SK-N-SH treated with all-trans-retinoic acid at 6 μM for 48 hours (cell line): ENCODE measurements around the gene ACTL10.

Source experiments
- ATAC-seq: fragments of 200-7000 bp; cut with Tn5 transposase; 3 replicates; pipeline ENCODE4 v1.9.1; 2020; ENCODE audit warnings: mild to moderate bottlenecking, moderate library complexity
- ARNTL ChIP-seq: fragments of 450-650 bp; formaldehyde crosslinking; IDR thresholded peaks from 2 replicates; pipeline ENCODE4 v1.5.0; 2020; ENCODE audit warnings: low read depth, mild to moderate bottlenecking, moderate library complexity, borderline replicate concordance
- BACH2 ChIP-seq: fragments of 250-450 bp; sonication (Bioruptor Pico); IDR thresholded peaks from 2 replicates; pipeline ENCODE4 v1.9.0; 2021; ENCODE audit warnings: mild to moderate bottlenecking, borderline replicate concordance
- CSDC2 ChIP-seq: fragments of 250-450 bp; sonication (Bioruptor Pico); IDR thresholded peaks from 2 replicates; pipeline ENCODE4 v1.5.0; 2020; ENCODE audit warnings: mild to moderate bottlenecking, moderate library complexity
- ESRRG ChIP-seq: fragments of 250-450 bp; sonication (Bioruptor Pico); IDR thresholded peaks from 2 replicates; pipeline ENCODE4 v1.6.1; 2021; ENCODE audit warnings: mild to moderate bottlenecking
- GLIS3 ChIP-seq: fragments of 250-450 bp; sonication (Bioruptor Pico); IDR thresholded peaks from 2 replicates; pipeline ENCODE4 v1.5.0; 2020; ENCODE audit warnings: mild to moderate bottlenecking, moderate library complexity
- OSR1 ChIP-seq: fragments of 250-450 bp; sonication (Bioruptor Pico); IDR thresholded peaks from 2 replicates; pipeline ENCODE4 v1.8.0; 2022; ENCODE audit warnings: moderate library complexity, mild to moderate bottlenecking, inconsistent platforms
- PPARA ChIP-seq: fragments of 250-450 bp; sonication (Bioruptor Pico); IDR thresholded peaks from 2 replicates; pipeline ENCODE4 v1.5.0; 2020; ENCODE audit warnings: mild to moderate bottlenecking, borderline replicate concordance
- SNAI2 ChIP-seq: fragments of 250-450 bp; sonication (Bioruptor Pico); IDR thresholded peaks from 2 replicates; pipeline ENCODE4 v1.5.0; 2020; ENCODE audit warnings: mild to moderate bottlenecking, moderate library complexity
- TCF4 ChIP-seq: fragments of 250-450 bp; sonication (Bioruptor Pico); IDR thresholded peaks from 2 replicates; pipeline ENCODE4 v1.8.0; 2021; ENCODE audit warnings: mild to moderate bottlenecking, moderate library complexity, borderline replicate concordance
- TOX ChIP-seq: fragments of 250-450 bp; sonication (Bioruptor Pico); IDR thresholded peaks from 2 replicates; pipeline ENCODE4 v1.8.0; 2021; ENCODE audit warnings: mild to moderate bottlenecking, moderate library complexity, borderline replicate concordance
- ZC3H10 ChIP-seq: fragments of 250-450 bp; sonication (Bioruptor Pico); IDR thresholded peaks from 2 replicates; pipeline ENCODE4 v1.5.1; 2021; ENCODE audit warnings: mild to moderate bottlenecking, moderate library complexity
- ZFP3 ChIP-seq: fragments of 250-450 bp; sonication (Bioruptor Pico); IDR thresholded peaks from 2 replicates; pipeline ENCODE4 v1.5.0; 2020; ENCODE audit warnings: mild to moderate bottlenecking, moderate library complexity
- ZFP30 ChIP-seq: fragments of 450-650 bp; formaldehyde crosslinking; IDR thresholded peaks from 2 replicates; pipeline ENCODE4 v1.5.0; 2022; ENCODE audit warnings: mild to moderate bottlenecking, moderate library complexity
- ZNF70 ChIP-seq: fragments of 450-650 bp; formaldehyde crosslinking; IDR thresholded peaks from 2 replicates; pipeline ENCODE4 v1.5.0; 2020; ENCODE audit warnings: mild to moderate bottlenecking, moderate library complexity
- ZNF8 ChIP-seq: fragments of 450-650 bp; formaldehyde crosslinking; IDR thresholded peaks from 2 replicates; pipeline ENCODE4 v1.5.0; 2020; ENCODE audit warnings: mild to moderate bottlenecking, moderate library complexity
- TF ChIP-seq, protein P1 (sequence below): fragments of 250-450 bp; sonication (Bioruptor Pico); IDR thresholded peaks from 2 replicates; pipeline ENCODE4 v1.8.0; 2020; ENCODE audit warnings: mild to moderate bottlenecking, moderate library complexity, borderline replicate concordance
- TF ChIP-seq, protein P2 (sequence below): fragments of 250-450 bp; sonication (Bioruptor Pico); IDR thresholded peaks from 2 replicates; pipeline ENCODE4 v1.5.1; 2020; ENCODE audit warnings: low read depth, mild to moderate bottlenecking, moderate library complexity
- TF ChIP-seq, protein P3 (sequence below): fragments of 250-450 bp; sonication (Bioruptor Pico); IDR thresholded peaks from 2 replicates; pipeline ENCODE4 v1.5.1; 2021; ENCODE audit warnings: mild to moderate bottlenecking, moderate library complexity
- TF ChIP-seq, protein P4 (sequence below): fragments of 250-450 bp; sonication (Bioruptor Pico); IDR thresholded peaks from 2 replicates; pipeline ENCODE4 v1.5.0; 2020; ENCODE audit warnings: mild to moderate bottlenecking, moderate library complexity

ACTL10 gene

DNA sequence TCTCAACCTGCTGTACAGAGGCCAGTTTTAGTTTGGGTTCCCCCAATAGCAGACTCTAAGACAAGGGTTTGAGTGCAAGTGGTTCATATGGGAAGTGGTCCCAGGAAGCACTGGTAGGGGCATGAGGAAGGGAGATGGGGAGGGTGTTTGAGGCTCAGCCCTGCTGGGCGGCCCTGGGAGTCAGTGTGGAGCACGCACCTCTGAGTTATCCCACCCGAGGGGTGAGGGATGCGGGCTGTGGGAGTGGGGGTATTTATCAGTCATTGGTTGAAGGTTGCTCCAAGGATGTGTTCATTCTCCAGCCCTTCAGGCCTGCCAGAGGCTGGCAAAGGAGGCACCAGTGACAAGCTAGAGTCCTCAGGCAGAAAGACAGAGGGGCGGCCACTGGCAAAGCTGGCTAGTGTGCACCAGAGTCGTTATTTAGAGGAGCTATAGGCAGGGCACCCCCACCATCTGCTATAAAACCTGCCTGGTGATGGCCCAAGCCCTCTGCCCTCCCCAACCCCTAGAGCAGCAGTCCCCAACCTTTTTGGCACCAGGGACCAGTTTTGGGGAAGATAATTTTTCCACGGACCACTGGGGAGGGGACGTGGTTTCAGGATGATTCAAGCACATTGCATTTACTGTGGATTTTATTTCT, 36.9 kb downstream of the ACTL10 start:
- TF ChIP-seq BACH2 (no peak), PPARA (CRISPR knock-in tag) (no peak), ZFP30 (CRISPR knock-in tag) (no peak), ARNTL (CRISPR knock-in tag) (no peak), SNAI2 (no peak), CSDC2 (no peak), ZC3H10 (no peak), TOX (no peak), GLIS3 (no peak), ESRRG (no peak), ZFP3 (CRISPR knock-in tag) (no peak)
- TF ChIP-seq, protein P1, sequence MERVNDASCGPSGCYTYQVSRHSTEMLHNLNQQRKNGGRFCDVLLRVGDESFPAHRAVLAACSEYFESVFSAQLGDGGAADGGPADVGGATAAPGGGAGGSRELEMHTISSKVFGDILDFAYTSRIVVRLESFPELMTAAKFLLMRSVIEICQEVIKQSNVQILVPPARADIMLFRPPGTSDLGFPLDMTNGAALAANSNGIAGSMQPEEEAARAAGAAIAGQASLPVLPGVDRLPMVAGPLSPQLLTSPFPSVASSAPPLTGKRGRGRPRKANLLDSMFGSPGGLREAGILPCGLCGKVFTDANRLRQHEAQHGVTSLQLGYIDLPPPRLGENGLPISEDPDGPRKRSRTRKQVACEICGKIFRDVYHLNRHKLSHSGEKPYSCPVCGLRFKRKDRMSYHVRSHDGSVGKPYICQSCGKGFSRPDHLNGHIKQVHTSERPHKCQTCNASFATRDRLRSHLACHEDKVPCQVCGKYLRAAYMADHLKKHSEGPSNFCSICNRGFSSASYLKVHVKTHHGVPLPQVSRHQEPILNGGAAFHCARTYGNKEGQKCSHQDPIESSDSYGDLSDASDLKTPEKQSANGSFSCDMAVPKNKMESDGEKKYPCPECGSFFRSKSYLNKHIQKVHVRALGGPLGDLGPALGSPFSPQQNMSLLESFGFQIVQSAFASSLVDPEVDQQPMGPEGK (CRISPR knock-in tag): no peak
- TF ChIP-seq, protein P2, sequence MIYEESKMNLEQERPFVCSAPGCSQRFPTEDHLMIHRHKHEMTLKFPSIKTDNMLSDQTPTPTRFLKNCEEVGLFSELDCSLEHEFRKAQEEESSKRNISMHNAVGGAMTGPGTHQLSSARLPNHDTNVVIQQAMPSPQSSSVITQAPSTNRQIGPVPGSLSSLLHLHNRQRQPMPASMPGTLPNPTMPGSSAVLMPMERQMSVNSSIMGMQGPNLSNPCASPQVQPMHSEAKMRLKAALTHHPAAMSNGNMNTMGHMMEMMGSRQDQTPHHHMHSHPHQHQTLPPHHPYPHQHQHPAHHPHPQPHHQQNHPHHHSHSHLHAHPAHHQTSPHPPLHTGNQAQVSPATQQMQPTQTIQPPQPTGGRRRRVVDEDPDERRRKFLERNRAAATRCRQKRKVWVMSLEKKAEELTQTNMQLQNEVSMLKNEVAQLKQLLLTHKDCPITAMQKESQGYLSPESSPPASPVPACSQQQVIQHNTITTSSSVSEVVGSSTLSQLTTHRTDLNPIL (CRISPR knock-in tag): no peak
- no peak; the same call in 1 of the 3 replicates for ATAC-seq

DNA sequence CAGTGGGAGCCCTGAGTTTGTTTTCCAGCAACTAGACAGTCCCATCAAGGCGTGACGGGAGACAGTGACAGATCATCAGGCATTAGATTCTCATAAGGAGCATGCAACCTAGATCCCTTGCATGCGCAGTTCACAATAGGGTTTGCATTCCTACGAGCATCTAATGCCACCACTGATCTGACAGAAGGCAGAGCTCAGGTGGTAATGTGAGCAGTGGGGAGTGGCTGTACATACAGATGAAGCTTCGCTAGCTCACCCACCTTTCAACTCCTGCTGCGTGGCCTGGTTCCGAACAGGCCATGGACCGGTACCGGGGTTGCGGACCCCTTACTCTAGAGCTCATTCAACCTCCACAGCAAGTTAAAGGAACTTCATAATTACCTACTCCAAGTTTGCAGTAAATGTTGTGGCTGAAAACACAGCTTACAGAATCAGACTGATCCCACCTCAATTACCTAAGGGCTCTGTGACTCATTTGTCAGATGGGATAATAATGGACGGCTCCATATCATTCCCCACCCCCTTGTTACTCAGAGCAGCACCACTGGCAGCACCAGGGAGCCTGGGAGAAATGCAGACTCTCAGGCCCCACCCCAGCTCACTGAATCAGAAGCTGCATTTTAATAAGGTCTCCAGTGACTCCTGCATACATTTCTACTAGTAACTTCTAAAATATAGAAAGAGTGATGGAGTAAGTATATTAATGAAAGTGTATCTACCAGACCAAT, 37.6 kb downstream of the ACTL10 start:
- ATAC-seq: no peak
- TF ChIP-seq ARNTL (CRISPR knock-in tag): no peak
- TF ChIP-seq TCF4 (CRISPR knock-in tag): no peak
- no peak for TF ChIP-seq ZFP30 (CRISPR knock-in tag)
- TF ChIP-seq ESRRG: no peak
- TF ChIP-seq, protein P3, sequence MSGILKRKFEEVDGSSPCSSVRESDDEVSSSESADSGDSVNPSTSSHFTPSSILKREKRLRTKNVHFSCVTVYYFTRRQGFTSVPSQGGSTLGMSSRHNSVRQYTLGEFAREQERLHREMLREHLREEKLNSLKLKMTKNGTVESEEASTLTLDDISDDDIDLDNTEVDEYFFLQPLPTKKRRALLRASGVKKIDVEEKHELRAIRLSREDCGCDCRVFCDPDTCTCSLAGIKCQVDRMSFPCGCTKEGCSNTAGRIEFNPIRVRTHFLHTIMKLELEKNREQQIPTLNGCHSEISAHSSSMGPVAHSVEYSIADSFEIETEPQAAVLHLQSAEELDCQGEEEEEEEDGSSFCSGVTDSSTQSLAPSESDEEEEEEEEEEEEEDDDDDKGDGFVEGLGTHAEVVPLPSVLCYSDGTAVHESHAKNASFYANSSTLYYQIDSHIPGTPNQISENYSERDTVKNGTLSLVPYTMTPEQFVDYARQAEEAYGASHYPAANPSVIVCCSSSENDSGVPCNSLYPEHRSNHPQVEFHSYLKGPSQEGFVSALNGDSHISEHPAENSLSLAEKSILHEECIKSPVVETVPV: no peak
- TF ChIP-seq, protein P4, sequence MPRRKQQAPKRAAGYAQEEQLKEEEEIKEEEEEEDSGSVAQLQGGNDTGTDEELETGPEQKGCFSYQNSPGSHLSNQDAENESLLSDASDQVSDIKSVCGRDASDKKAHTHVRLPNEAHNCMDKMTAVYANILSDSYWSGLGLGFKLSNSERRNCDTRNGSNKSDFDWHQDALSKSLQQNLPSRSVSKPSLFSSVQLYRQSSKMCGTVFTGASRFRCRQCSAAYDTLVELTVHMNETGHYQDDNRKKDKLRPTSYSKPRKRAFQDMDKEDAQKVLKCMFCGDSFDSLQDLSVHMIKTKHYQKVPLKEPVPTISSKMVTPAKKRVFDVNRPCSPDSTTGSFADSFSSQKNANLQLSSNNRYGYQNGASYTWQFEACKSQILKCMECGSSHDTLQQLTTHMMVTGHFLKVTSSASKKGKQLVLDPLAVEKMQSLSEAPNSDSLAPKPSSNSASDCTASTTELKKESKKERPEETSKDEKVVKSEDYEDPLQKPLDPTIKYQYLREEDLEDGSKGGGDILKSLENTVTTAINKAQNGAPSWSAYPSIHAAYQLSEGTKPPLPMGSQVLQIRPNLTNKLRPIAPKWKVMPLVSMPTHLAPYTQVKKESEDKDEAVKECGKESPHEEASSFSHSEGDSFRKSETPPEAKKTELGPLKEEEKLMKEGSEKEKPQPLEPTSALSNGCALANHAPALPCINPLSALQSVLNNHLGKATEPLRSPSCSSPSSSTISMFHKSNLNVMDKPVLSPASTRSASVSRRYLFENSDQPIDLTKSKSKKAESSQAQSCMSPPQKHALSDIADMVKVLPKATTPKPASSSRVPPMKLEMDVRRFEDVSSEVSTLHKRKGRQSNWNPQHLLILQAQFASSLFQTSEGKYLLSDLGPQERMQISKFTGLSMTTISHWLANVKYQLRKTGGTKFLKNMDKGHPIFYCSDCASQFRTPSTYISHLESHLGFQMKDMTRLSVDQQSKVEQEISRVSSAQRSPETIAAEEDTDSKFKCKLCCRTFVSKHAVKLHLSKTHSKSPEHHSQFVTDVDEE: no peak
- no peak for TF ChIP-seq OSR1 (CRISPR knock-in tag)
- TF ChIP-seq ZFP3 (CRISPR knock-in tag): no peak
- TF ChIP-seq ZNF8: no peak
- TF ChIP-seq CSDC2: no peak
- TF ChIP-seq ZNF70 (CRISPR knock-in tag): no peak
- no peak for TF ChIP-seq SNAI2
- no peak for TF ChIP-seq BACH2
- TF ChIP-seq, protein P2 (CRISPR knock-in tag): no peak
- no peak for TF ChIP-seq ZC3H10
- no peak for TF ChIP-seq PPARA (CRISPR knock-in tag)

DNA sequence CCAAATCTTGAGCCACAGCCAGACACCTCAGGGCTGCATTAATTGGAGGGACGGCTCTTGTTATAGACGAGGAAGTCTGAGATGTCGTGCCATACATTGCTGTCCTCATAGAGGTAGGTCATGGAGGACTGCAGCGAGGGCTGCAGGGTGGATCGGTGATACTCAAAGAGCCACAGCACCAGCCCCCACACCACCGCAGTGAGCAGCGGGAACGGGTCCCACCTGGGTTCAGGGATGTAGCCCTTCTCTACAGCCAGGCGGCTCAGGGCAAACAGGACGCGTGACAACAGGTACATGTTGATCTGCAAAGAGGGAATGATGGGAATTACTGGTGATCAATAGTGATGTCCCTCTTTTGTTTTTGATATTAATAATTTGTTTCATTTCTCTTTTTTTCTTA, 40.9 kb downstream of the ACTL10 start:
- no peak for ATAC-seq
- TF ChIP-seq, protein P4: no peak
- TF ChIP-seq OSR1 (CRISPR knock-in tag): no peak
